WTC11 (cell line): Measurements from ENCODE around the gene TBRG4. TPM values are rescaled to one million over a fixed set of nuclear protein-coding genes. Genes with fewer than 3 reads are reported as not detected.

ENCODE experiments used
- ATAC-seq: fragments of 200-7000 bp; cut with Tn5 transposase; 2 replicates; pipeline ENCODE4 v1.10.0; 2021; ENCODE audit warnings: mild to moderate bottlenecking, moderate library complexity
- CTCF ChIA-PET: fragments of 300-600 bp; sonication (Branson Sonifier 250); formaldehyde crosslinking; loops from one replicate; lab custom pipeline; 2021; ENCODE audit warnings: antibody characterized with exemption; lab: Charles Lee
- POLR2A ChIA-PET: fragments of 350-600 bp; sonication (Branson Sonifier 250); formaldehyde crosslinking; loops from one replicate; lab custom pipeline; 2021; ENCODE audit warnings: antibody characterized with exemption; lab: Charles Lee
- DNase-seq: peaks from one replicate; pipeline ENCODE4 v3.0.0; 2021; ENCODE audit warnings: low spot score
- H3K27ac Mint-ChIP-seq: 2 replicates; pipeline ENCODE4 v1.8.0; 2021; ENCODE audit warnings: mixed read lengths
- H3K27me3 Mint-ChIP-seq: 2 replicates; pipeline ENCODE4 v1.8.0; 2021; ENCODE audit warnings: low read depth, mild to moderate bottlenecking, moderate library complexity, mixed read lengths
- H3K36me3 Mint-ChIP-seq: 2 replicates; pipeline ENCODE4 v1.8.0; 2021; ENCODE audit warnings: mixed read lengths
- H3K4me1 Mint-ChIP-seq: 2 replicates; pipeline ENCODE4 v1.8.0; 2022; ENCODE audit warnings: mixed read lengths
- H3K4me3 Mint-ChIP-seq: 2 replicates; pipeline ENCODE4 v1.8.0; 2021; ENCODE audit warnings: mild to moderate bottlenecking, moderate library complexity, mixed read lengths
- H3K9me3 Mint-ChIP-seq: 2 replicates; pipeline ENCODE4 v1.8.0; 2021; ENCODE audit warnings: mixed read lengths
- CBFB ChIP-seq: sonication (generic); formaldehyde crosslinking; IDR thresholded peaks from 2 replicates; pipeline ENCODE4 v1.8.1; 2022; ENCODE audit warnings: mild to moderate bottlenecking, low read depth, missing genetic modification reagents
- FOXJ3 ChIP-seq: sonication (generic); formaldehyde crosslinking; IDR thresholded peaks from 2 replicates; pipeline ENCODE4 v1.9.0; 2021; ENCODE audit warnings: missing genetic modification reagents, mild to moderate bottlenecking, borderline replicate concordance
- IRF1 ChIP-seq: sonication (generic); formaldehyde crosslinking; IDR thresholded peaks from 2 replicates; pipeline ENCODE4 v1.8.0; 2023; ENCODE audit warnings: missing genetic modification reagents
- JAZF1 ChIP-seq: fragments of 250-450 bp; sonication (Bioruptor Pico); IDR thresholded peaks from 2 replicates; pipeline ENCODE4 v1.9.0; 2021; ENCODE audit warnings: moderate library complexity, mild to moderate bottlenecking, inconsistent platforms
- KAT7 ChIP-seq: sonication (generic); formaldehyde crosslinking; IDR thresholded peaks from 2 replicates; pipeline ENCODE4 v1.8.1; 2023; ENCODE audit warnings: missing genetic modification reagents, mild to moderate bottlenecking, borderline replicate concordance
- MXD4 ChIP-seq: fragments of 250-450 bp; sonication (Bioruptor Pico); IDR thresholded peaks from 2 replicates; pipeline ENCODE4 v1.8.0; 2021; ENCODE audit warnings: mild to moderate bottlenecking, moderate library complexity, borderline replicate concordance
- NFE2L1 ChIP-seq: sonication (generic); formaldehyde crosslinking; IDR thresholded peaks from 2 replicates; pipeline ENCODE4 v1.8.1; 2023; ENCODE audit warnings: missing genetic modification reagents
- NR3C1 ChIP-seq: sonication (generic); formaldehyde crosslinking; conservative IDR thresholded peaks from 2 replicates; pipeline ENCODE4 v1.8.1; 2023; ENCODE audit warnings: low read depth, mild to moderate bottlenecking, missing genetic modification reagents
- PRDM15 ChIP-seq: sonication (generic); formaldehyde crosslinking; IDR thresholded peaks from 2 replicates; pipeline ENCODE4 v1.8.0; 2022; ENCODE audit warnings: missing genetic modification reagents
- PREB ChIP-seq: sonication (generic); formaldehyde crosslinking; IDR thresholded peaks from 2 replicates; pipeline ENCODE4 v1.8.1; 2022; ENCODE audit warnings: mild to moderate bottlenecking, missing genetic modification reagents, moderate library complexity, borderline replicate concordance
- RELA ChIP-seq: sonication (generic); formaldehyde crosslinking; IDR thresholded peaks from 2 replicates; pipeline ENCODE4 v1.8.1; 2022; ENCODE audit warnings: missing genetic modification reagents, mild to moderate bottlenecking, borderline replicate concordance
- TEAD1 ChIP-seq: sonication (generic); formaldehyde crosslinking; IDR thresholded peaks from 2 replicates; pipeline ENCODE4 v1.8.0; 2022; ENCODE audit warnings: mild to moderate bottlenecking, missing genetic modification reagents
- USF2 ChIP-seq: sonication (generic); formaldehyde crosslinking; IDR thresholded peaks from 2 replicates; pipeline ENCODE4 v1.8.1; 2023; ENCODE audit warnings: mild to moderate bottlenecking, missing genetic modification reagents, moderate library complexity
- ZNF263 ChIP-seq: sonication (generic); formaldehyde crosslinking; IDR thresholded peaks from 2 replicates; pipeline ENCODE4 v1.8.1; 2022; ENCODE audit warnings: low read depth, mild to moderate bottlenecking, moderate library complexity, missing genetic modification reagents
- total RNA-seq: library from RNA; stranded (reverse); gene quantifications from 3 replicates; pipeline ENCODE4 v1.2.3, GENCODE V29; 2021
- TF ChIP-seq, protein P1 (sequence below): fragments of 250-450 bp; sonication (Bioruptor Pico); IDR thresholded peaks from 2 replicates; pipeline ENCODE4 v1.9.0; 2021; ENCODE audit warnings: mild to moderate bottlenecking, borderline replicate concordance
- TF ChIP-seq, protein P2 (sequence below): sonication (generic); formaldehyde crosslinking; IDR thresholded peaks from 2 replicates; pipeline ENCODE4 v1.8.0; 2022; ENCODE audit warnings: mild to moderate bottlenecking, missing genetic modification reagents

TBRG4 gene
- total RNA-seq, 1 experiment from 2014 or later, result 167 TPM

DNA sequence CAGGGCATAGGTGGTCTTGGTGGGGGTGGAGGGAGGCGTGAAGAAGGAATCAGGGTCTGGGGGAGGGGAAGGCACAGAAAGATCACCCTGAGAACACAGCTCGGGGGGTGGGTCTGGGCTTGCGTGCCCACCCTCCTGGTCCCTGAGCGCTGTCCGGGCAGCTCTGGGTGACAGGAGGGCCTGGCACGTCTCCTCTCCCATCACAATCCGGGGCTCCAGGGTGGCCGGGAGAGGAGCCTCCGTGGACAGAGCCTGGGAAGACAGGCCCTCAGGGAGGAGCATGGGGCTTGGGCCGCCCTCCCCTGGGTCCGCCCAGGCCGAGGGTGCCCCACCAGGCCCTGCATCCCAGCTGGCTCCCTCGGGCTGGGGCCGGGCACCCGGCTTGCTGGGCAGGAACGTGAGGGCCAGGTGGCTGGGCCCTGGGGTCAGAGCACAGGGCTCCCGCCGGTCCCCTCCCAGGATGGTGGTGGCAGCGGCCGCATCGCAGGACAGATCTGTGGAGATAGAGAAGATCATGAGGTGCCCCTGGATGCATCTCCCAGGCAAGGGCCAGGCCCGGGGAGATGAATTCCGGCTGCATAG is 25.8 kb downstream of the TBRG4 start:
- Mint-ChIP-seq H3K4me1 (no peaks in the 10 kb centered on the region), H3K27me3 (peaks cover 24% of the 10 kb centered on the region), H3K27ac (no peak overlapping the region), H3K9me3 (no peaks in the 10 kb centered on the region), H3K36me3 (no peaks in the 10 kb centered on the region), H3K4me3 (no peak overlapping the region; the same call in 1 of the 2 replicates)
- CTCF ChIA-PET, result no interaction called here
- no peak for DNase-seq
- no peak for TF ChIP-seq TEAD1 (CRISPR knock-in tag)
- POLR2A ChIA-PET, result no interaction called here
- ATAC-seq, result no peak

DNA sequence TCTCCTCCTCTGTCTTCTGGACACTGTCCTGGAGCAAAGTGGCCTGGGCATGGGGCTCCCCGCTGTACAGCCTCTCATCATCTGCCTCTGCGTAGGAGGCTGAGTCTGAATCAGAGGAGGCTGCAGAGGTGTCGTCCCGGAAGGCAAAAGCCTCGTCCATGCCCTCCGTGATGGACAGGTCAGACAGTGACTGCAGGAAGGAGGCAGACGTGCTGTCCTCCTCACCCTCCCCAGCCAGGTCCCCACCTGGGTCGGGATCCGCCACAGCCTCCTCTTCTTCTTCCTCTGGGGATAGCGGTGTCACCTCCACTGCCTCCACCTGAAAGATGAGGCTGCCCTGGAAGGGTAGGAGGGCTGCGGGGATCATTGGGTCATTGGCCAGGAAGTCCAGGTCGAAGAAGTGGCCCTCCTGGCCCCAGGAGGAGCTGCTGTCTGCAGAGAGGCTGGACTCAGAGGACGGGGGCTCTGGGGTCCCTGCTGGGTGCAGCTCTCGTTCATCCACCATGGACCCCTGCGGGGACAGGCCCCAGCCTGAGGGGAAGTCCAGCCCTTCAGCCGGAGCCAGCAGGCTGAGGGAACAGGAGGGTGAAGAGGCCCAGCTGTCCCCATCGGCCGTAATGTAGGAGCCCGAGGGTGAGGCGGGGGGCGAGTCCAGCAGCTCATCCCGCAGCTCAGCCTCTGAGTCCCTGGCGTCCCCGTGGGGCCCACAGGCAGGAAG is 26.4 kb downstream of the TBRG4 start:
- Mint-ChIP-seq H3K4me1 (no peaks in the 10 kb centered on the region), H3K27me3 (peaks cover 21% of the 10 kb centered on the region), H3K9me3 (0 out of 2 replicates have a peak, but pooled peaks cover 2% of the 10 kb centered on the region), H3K4me3 (no peak overlapping the region), H3K27ac (no peak overlapping the region), H3K36me3 (no peaks in the 10 kb centered on the region)
- no peak for TF ChIP-seq USF2 (CRISPR knock-in tag)
- TF ChIP-seq PRDM15, result no peak
- TF ChIP-seq PREB, result no peak
- no peak for TF ChIP-seq KAT7 (CRISPR knock-in tag)
- DNase-seq (no peak), ATAC-seq (no peak)
- ChIA-PET CTCF (no interaction called here), POLR2A (no interaction called here)

GRCh38 chr7:45084336-45084735 is 27.2 kb downstream of the TBRG4 start:
- DNase-seq, result no peak
- Mint-ChIP-seq H3K4me3 (no peak overlapping the region), H3K4me1 (no peaks in the 10 kb centered on the region), H3K27ac (no peak overlapping the region), H3K27me3 (peaks cover 14% of the 10 kb centered on the region), H3K36me3 (no peaks in the 10 kb centered on the region), H3K9me3 (0 out of 2 replicates have a peak, but pooled peaks cover 5% of the 10 kb centered on the region)
- no peak for ATAC-seq
- ChIA-PET POLR2A (no interaction called here), CTCF (no interaction called here)
- TF ChIP-seq ZNF263 (CRISPR knock-in tag) (no peak), MXD4 (no peak), JAZF1 (CRISPR knock-in tag) (no peak), NR3C1 (CRISPR knock-in tag) (no peak), USF2 (CRISPR knock-in tag) (no peak), NFE2L1 (no peak), CBFB (CRISPR knock-in tag) (no peak), IRF1 (CRISPR knock-in tag) (no peak), FOXJ3 (CRISPR knock-in tag) (no peak), RELA (CRISPR knock-in tag) (no peak)
- TF ChIP-seq, protein P1, sequence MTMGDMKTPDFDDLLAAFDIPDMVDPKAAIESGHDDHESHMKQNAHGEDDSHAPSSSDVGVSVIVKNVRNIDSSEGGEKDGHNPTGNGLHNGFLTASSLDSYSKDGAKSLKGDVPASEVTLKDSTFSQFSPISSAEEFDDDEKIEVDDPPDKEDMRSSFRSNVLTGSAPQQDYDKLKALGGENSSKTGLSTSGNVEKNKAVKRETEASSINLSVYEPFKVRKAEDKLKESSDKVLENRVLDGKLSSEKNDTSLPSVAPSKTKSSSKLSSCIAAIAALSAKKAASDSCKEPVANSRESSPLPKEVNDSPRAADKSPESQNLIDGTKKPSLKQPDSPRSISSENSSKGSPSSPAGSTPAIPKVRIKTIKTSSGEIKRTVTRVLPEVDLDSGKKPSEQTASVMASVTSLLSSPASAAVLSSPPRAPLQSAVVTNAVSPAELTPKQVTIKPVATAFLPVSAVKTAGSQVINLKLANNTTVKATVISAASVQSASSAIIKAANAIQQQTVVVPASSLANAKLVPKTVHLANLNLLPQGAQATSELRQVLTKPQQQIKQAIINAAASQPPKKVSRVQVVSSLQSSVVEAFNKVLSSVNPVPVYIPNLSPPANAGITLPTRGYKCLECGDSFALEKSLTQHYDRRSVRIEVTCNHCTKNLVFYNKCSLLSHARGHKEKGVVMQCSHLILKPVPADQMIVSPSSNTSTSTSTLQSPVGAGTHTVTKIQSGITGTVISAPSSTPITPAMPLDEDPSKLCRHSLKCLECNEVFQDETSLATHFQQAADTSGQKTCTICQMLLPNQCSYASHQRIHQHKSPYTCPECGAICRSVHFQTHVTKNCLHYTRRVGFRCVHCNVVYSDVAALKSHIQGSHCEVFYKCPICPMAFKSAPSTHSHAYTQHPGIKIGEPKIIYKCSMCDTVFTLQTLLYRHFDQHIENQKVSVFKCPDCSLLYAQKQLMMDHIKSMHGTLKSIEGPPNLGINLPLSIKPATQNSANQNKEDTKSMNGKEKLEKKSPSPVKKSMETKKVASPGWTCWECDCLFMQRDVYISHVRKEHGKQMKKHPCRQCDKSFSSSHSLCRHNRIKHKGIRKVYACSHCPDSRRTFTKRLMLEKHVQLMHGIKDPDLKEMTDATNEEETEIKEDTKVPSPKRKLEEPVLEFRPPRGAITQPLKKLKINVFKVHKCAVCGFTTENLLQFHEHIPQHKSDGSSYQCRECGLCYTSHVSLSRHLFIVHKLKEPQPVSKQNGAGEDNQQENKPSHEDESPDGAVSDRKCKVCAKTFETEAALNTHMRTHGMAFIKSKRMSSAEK, result no peak
- TF ChIP-seq, protein P2, sequence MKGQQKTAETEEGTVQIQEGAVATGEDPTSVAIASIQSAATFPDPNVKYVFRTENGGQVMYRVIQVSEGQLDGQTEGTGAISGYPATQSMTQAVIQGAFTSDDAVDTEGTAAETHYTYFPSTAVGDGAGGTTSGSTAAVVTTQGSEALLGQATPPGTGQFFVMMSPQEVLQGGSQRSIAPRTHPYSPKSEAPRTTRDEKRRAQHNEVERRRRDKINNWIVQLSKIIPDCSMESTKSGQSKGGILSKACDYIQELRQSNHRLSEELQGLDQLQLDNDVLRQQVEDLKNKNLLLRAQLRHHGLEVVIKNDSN (CRISPR knock-in tag), result no peak
